ENCODE results near the gene HBA2. TPM values are rescaled to one million over a fixed set of nuclear protein-coding genes. Genes with fewer than 3 reads are reported as not detected.
"Not testable (repeated sequence)": the region's sequence is repeated elsewhere in the genome, so short reads cannot be mapped to it uniquely, and the experiment has no call there.

The HBA2 gene
- total RNA-seq, 1 experiment from 2014 or later = not detected

DNA sequence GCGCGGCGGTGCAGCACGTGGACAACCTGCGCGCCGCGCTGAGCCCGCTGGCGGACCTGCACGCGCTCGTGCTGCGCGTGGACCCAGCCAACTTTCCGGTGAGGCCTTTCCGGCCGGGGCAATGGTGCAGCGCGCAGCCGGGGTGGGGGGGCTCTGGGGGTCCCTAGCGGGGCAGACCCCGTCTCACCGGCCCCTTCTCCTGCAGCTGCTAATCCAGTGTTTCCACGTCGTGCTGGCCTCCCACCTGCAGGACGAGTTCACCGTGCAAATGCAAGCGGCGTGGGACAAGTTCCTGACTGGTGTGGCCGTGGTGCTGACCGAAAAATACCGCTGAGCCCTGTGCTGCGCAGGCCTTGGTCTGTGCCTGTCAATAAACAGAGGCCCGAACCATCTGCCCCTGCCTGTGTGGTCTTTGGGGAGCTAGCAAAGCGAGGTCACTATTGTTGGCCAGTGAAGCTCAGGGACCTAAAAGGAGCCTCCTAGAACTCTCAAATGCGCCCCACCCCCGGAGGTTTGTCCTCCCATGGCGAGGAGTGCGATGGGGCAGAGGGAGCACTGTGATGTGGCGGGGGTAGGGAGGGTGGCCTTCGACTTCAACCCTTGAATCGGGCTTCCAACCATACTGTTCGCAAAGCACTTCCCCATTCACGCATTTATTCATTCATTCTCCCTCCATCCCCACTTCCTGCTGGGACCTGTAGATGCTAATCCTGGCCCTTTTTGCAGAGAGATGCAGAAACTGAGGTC is 6.1 kb upstream of the HBA2 start:
- H3K9me3 ChIP-seq = no peaks in the 10 kb centered on the region
- no peaks in the 10 kb centered on the region for H3K36me3 ChIP-seq
- peaks cover 36% of the 10 kb centered on the region for H3K27me3 ChIP-seq
- DNase-seq = no peak
- no peak overlapping the region for H3K4me3 ChIP-seq

DNA sequence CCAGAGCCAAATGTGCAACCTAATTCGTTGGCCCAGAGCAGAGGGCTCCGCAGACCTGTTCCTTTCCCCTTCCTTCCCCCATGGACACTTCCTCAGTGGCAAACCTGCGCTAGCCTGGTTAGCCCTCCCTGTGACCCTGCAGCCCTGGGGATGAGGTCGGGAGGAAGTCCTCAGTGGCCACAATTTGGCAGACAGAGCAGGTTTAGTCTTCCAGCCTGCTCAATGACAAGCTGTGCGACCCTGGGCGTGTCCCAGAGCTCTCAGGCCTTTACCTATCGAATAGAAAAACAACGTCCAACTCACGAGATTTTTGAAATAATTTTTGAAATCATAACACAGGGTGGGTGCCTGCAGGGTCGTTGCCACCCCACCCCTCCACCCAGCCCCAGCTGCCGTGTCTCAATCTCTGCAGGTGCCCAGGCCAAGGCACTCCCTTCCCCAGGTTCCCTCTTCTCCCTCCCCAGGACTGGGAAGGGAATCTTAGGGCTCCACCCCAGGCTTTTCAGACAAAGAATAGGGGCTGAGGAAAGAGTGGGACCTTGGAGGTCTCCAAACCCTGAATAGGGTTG is 5.5 kb upstream of the HBA2 start:
- Histone ChIP-seq H3K4me3 (no peak overlapping the region), H3K9me3 (no peaks in the 10 kb centered on the region), H3K36me3 (no peaks in the 10 kb centered on the region), H3K27me3 (peaks cover 40% of the 10 kb centered on the region)
- DNase-seq = no peak

DNA sequence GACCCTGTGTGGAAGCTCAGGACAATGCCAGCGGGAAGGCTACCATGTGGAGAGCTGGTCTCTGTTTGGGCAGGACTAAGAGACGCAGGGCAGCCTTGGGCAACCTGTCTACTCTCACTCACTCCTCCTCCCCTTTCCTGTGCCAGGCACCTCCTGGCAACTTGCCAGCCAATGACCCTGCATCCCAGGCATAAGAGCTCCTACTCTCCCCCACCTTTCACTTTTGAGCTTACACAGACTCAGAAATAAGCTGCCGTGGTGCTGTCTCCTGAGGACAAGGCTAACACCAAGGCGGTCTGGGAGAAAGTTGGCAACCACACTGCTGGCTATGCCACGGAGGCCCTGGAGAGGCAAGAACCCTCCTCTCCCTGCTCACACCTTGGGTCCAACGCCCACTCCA is 4.3 kb upstream of the HBA2 start:
- Histone ChIP-seq H3K36me3 (no peaks in the 10 kb centered on the region), H3K4me3 (no peak overlapping the region), H3K9me3 (no peaks in the 10 kb centered on the region), H3K27me3 (peaks cover 43% of the 10 kb centered on the region)
- DNase-seq = no peak

DNA sequence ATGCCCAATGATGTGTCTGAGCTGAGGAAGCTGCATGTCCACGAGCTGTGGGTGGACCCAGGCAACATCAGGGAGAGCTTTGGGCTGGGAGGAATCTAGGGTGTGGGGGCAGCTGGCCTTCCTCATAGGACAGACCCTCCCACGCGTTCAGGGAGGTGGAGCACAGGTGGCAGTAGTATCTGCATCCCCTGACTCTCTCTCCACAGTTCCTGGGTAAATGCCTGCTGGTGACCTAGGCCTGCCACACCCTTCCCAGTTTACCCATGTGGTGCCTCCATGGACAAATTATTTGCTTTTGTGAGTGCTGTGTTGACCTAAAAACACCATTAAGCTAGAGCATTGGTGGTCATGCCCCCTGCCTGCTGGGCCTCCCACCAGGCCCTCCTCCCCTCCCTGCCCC is 3.7 kb upstream of the HBA2 start:
- Histone ChIP-seq H3K27me3 (peaks cover 44% of the 10 kb centered on the region), H3K9me3 (no peaks in the 10 kb centered on the region), H3K36me3 (no peaks in the 10 kb centered on the region), H3K4me3 (no peak overlapping the region)
- no peak for DNase-seq

DNA sequence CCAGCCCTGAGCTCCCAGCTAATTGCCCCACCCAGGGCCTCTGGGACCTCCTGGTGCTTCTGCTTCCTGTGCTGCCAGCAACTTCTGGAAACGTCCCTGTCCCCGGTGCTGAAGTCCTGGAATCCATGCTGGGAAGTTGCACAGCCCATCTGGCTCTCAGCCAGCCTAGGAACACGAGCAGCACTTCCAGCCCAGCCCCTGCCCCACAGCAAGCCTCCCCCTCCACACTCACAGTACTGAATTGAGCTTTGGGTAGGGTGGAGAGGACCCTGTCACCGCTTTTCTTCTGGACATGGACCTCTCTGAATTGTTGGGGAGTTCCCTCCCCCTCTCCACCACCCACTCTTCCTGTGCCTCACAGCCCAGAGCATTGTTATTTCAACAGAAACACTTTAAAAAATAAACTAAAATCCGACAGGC is 2.6 kb upstream of the HBA2 start:
- not testable (repeated sequence) for H3K4me3 ChIP-seq, H3K36me3 ChIP-seq, H3K9me3 ChIP-seq
- peak; percentile 66 for DNase-seq
- H3K27me3 ChIP-seq = peaks cover 50% of the 10 kb centered on the region

DNA sequence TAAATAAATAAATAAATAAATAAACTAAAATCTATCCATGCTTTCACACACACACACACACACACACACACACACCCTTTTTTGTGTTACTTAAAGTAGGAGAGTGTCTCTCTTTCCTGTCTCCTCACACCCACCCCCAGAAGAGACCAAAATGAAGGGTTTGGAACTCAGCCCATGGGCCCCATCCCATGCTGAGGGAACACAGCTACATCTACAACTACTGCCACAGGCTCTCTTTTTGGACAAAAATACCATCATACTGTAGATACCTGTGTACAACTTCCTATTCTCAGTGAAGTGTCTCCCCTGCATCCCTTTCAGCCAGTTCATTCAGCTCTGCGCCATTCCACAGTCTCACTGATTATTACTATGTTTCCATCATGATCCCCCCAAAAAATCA is 1.9 kb upstream of the HBA2 start:
- Histone ChIP-seq H3K36me3 (no peaks in the 10 kb centered on the region), H3K4me3 (no peak overlapping the region), H3K27me3 (peaks cover 49% of the 10 kb centered on the region), H3K9me3 (no peaks in the 10 kb centered on the region)
- no peak for DNase-seq

DNA sequence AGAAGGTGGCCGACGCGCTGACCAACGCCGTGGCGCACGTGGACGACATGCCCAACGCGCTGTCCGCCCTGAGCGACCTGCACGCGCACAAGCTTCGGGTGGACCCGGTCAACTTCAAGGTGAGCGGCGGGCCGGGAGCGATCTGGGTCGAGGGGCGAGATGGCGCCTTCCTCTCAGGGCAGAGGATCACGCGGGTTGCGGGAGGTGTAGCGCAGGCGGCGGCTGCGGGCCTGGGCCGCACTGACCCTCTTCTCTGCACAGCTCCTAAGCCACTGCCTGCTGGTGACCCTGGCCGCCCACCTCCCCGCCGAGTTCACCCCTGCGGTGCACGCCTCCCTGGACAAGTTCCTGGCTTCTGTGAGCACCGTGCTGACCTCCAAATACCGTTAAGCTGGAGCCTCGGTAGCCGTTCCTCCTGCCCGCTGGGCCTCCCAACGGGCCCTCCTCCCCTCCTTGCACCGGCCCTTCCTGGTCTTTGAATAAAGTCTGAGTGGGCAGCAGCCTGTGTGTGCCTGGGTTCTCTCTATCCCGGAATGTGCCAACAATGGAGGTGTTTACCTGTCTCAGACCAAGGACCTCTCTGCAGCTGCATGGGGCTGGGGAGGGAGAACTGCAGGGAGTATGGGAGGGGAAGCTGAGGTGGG is 657 bp downstream of the HBA2 start:
- not testable (repeated sequence) for H3K9me3 ChIP-seq, H3K36me3 ChIP-seq, H3K4me3 ChIP-seq, DNase-seq
- peaks cover 45% of the 10 kb centered on the region for H3K27me3 ChIP-seq

DNA sequence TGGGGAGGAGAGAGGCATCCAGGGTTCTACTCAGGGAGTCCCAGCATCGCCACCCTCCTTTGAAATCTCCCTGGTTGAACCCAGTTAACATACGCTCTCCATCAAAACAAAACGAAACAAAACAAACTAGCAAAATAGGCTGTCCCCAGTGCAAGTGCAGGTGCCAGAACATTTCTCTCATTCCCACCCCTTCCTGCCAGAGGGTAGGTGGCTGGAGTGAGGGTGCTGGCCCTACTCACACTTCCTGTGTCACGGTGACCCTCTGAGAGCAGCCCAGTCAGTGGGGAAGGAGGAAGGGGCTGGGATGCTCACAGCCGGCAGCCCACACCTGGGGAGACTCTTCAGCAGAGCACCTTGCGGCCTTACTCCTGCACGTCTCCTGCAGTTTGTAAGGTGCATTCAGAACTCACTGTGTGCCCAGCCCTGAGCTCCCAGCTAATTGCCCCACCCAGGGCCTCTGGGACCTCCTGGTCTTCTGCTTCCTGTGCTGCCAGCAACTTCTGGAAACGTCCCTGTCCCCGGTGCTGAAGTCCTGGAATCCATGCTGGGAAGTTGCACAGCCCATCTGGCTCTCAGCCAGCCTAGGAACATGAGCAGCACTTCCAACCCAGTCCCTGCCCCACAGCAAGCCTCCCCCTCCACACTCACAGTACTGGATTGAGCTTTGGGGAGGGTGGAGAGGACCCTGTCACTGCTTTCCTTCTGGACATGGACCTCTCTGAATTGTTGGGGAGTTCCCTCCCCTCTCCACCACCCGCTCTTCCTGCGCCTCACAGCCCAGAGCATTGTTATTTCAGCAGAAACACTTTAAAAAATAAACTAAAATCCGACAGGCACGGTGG is 1.5 kb downstream of the HBA2 start:
- not testable (repeated sequence) for H3K36me3 ChIP-seq, H3K4me3 ChIP-seq, H3K9me3 ChIP-seq
- DNase-seq = peak; percentile 46
- peaks cover 53% of the 10 kb centered on the region for H3K27me3 ChIP-seq

DNA sequence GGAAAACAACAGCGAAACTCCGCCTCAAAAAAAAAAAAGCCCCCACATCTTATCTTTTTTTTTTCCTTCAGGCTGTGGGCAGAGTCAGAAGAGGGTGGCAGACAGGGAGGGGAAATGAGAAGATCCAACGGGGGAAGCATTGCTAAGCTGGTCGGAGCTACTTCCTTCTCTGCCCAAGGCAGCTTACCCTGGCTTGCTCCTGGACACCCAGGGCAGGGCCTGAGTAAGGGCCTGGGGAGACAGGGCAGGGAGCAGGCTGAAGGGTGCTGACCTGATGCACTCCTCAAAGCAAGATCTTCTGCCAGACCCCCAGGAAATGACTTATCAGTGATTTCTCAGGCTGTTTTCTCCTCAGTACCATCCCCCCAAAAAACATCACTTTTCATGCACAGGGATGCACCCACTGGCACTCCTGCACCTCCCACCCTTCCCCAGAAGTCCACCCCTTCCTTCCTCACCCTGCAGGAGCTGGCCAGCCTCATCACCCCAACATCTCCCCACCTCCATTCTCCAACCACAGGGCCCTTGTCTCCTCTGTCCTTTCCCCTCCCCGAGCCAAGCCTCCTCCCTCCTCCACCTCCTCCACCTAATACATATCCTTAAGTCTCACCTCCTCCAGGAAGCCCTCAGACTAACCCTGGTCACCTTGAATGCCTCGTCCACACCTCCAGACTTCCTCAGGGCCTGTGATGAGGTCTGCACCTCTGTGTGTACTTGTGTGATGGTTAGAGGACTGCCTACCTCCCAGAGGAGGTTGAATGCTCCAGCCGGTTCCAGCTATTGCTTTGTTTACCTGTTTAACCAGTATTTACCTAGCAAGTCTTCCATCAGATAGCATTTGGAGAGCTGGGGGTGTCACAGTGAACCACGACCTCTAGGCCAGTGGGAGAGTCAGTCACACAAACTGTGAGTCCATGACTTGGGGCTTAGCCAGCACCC is 2.6 kb downstream of the HBA2 start:
- no peaks in the 10 kb centered on the region for H3K36me3 ChIP-seq
- H3K27me3 ChIP-seq = peaks cover 63% of the 10 kb centered on the region
- no peaks in the 10 kb centered on the region for H3K9me3 ChIP-seq
- no peak for DNase-seq
- no peak overlapping the region for H3K4me3 ChIP-seq

DNA sequence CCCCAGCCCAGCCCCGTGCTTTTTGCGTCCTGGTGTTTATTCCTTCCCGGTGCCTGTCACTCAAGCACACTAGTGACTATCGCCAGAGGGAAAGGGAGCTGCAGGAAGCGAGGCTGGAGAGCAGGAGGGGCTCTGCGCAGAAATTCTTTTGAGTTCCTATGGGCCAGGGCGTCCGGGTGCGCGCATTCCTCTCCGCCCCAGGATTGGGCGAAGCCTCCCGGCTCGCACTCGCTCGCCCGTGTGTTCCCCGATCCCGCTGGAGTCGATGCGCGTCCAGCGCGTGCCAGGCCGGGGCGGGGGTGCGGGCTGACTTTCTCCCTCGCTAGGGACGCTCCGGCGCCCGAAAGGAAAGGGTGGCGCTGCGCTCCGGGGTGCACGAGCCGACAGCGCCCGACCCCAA is 3.3 kb downstream of the HBA2 start:
- not testable (repeated sequence) for H3K4me3 ChIP-seq, H3K36me3 ChIP-seq, H3K9me3 ChIP-seq, DNase-seq
- H3K27me3 ChIP-seq = peaks cover 65% of the 10 kb centered on the region

DNA sequence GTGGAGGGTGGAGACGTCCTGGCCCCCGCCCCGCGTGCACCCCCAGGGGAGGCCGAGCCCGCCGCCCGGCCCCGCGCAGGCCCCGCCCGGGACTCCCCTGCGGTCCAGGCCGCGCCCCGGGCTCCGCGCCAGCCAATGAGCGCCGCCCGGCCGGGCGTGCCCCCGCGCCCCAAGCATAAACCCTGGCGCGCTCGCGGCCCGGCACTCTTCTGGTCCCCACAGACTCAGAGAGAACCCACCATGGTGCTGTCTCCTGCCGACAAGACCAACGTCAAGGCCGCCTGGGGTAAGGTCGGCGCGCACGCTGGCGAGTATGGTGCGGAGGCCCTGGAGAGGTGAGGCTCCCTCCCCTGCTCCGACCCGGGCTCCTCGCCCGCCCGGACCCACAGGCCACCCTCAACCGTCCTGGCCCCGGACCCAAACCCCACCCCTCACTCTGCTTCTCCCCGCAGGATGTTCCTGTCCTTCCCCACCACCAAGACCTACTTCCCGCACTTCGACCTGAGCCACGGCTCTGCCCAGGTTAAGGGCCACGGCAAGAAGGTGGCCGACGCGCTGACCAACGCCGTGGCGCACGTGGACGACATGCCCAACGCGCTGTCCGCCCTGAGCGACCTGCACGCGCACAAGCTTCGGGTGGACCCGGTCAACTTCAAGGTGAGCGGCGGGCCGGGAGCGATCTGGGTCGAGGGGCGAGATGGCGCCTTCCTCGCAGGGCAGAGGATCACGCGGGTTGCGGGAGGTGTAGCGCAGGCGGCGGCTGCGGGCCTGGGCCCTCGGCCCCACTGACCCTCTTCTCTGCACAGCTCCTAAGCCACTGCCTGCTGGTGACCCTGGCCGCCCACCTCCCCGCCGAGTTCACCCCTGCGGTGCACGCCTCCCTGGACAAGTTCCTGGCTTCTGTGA is 4.1 kb downstream of the HBA2 start, which contains the start of gene HBA1:
Gene HBA1, plus strand, starts transcription at position 204 of the 906 bp plus-strand sequence. Its CDS starts 37 bp downstream, at position 241.
- H3K27me3 ChIP-seq = peaks cover 61% of the 10 kb centered on the region

DNA sequence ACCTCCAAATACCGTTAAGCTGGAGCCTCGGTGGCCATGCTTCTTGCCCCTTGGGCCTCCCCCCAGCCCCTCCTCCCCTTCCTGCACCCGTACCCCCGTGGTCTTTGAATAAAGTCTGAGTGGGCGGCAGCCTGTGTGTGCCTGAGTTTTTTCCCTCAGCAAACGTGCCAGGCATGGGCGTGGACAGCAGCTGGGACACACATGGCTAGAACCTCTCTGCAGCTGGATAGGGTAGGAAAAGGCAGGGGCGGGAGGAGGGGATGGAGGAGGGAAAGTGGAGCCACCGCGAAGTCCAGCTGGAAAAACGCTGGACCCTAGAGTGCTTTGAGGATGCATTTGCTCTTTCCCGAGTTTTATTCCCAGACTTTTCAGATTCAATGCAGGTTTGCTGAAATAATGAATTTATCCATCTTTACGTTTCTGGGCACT is 4.7 kb downstream of the HBA2 start:
- no peaks in the 10 kb centered on the region for H3K9me3 ChIP-seq
- 0 out of 2 replicates have a peak, but pooled peaks cover 5% of the 10 kb centered on the region for H3K36me3 ChIP-seq
- no peak overlapping the region for H3K4me3 ChIP-seq
- DNase-seq = no peak
- H3K27me3 ChIP-seq = peaks cover 59% of the 10 kb centered on the region

More for the DNA sequence above, 4.1 kb downstream of the HBA2 start, which contains the start of gene HBA1:
- H3K36me3 ChIP-seq, H3K9me3 ChIP-seq, H3K4me3 ChIP-seq, DNase-seq: not testable (repeated sequence)

DNA sequence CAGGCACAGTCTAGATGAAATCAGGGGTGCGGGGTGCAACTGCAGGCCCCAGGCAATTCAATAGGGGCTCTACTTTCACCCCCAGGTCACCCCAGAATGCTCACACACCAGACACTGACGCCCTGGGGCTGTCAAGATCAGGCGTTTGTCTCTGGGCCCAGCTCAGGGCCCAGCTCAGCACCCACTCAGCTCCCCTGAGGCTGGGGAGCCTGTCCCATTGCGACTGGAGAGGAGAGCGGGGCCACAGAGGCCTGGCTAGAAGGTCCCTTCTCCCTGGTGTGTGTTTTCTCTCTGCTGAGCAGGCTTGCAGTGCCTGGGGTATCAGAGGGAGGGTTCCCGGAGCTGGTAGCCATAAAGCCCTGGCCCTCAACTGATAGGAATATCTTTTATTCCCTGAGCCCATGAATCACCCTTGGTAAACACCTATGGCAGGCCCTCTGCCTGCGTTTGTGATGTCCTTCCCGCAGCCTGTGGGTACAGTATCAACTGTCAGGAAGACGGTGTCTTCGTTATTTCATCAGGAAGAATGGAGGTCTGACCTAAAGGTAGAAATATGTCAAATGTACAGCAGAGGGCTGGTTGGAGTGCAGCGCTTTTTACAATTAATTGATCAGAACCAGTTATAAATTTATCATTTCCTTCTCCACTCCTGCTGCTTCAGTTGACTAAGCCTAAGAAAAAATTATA is 5.4 kb downstream of the HBA2 start:
- no peaks in the 10 kb centered on the region for H3K9me3 ChIP-seq
- H3K36me3 ChIP-seq = 0 out of 2 replicates have a peak, but pooled peaks cover 5% of the 10 kb centered on the region
- peaks cover 59% of the 10 kb centered on the region for H3K27me3 ChIP-seq
- DNase-seq = no peak
- H3K4me3 ChIP-seq = no peak overlapping the region

DNA sequence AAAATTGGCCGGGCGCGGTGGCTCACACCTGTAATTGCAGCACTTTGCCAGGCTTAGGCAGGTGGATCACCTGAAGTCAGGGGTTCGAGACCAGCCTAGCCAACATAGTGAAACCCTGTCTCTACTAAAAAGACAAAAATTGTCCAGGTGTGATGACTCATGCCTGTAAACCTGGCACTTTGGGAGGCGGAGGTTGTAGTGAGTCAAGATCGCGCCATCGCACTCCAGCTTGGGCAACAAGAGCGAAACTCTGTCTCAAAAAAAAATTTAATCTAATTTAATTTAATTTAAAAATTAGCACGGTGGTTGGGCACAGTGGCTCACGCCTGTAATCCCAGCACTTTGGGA is 6.0 kb downstream of the HBA2 start:
- no peak for DNase-seq
- Histone ChIP-seq H3K4me3 (no peak overlapping the region), H3K36me3 (0 out of 2 replicates have a peak, but pooled peaks cover 5% of the 10 kb centered on the region), H3K27me3 (peaks cover 55% of the 10 kb centered on the region), H3K9me3 (no peaks in the 10 kb centered on the region)

All from MG63 (cell line).